SU-DHL-6 (cell line): ENCODE data around the gene ARPC4.

Source experiments
- H2AFZ ChIP-seq: fragments of 200-600 bp; sonication (generic); 2 replicates; pipeline ENCODE4 v1.6.1; 2014; ENCODE audit warnings: low read depth, mild to moderate bottlenecking, moderate library complexity, mixed read lengths, antibody characterized with exemption, low read length; ENCODE audit not compliant: severe bottlenecking
- H3F3A ChIP-seq: fragments of 200-600 bp; shearing (Covaris generic); 2 replicates; pipeline ENCODE4 v1.6.0; 2016; ENCODE audit warnings: antibody characterized with exemption, mild to moderate bottlenecking; ENCODE audit not compliant: insufficient read depth
- H3K27ac ChIP-seq: fragments of 200-600 bp; sonication (generic); 2 replicates; pipeline ENCODE4 v1.5.1; 2016; ENCODE audit warnings: low read depth, mild to moderate bottlenecking, low read length, moderate library complexity, mixed read lengths
- H3K27me3 ChIP-seq: fragments of 200-600 bp; sonication (generic), shearing (Covaris generic); 2 replicates; pipeline ENCODE4 v1.6.0; 2014; ENCODE audit warnings: mild to moderate bottlenecking, low read length
- H3K36me3 ChIP-seq: fragments of 200-600 bp; sonication (generic); 2 replicates; pipeline ENCODE4 v1.6.1; 2014; ENCODE audit warnings: mild to moderate bottlenecking, low read length, mixed read lengths
- H3K4me2 ChIP-seq: fragments of 300-600, 200-600 bp; shearing (Covaris generic), sonication (generic); 2 replicates; pipeline ENCODE4 v1.6.0; 2014; ENCODE audit warnings: low read length, low read depth, mild to moderate bottlenecking; ENCODE audit not compliant: poor library complexity, severe bottlenecking
- H3K4me3 ChIP-seq: fragments of 200-600 bp; sonication (generic); 2 replicates; pipeline ENCODE4 v1.5.1; 2014; ENCODE audit warnings: antibody characterized with exemption, low read length, mild to moderate bottlenecking, mixed read lengths; ENCODE audit not compliant: insufficient read depth, poor library complexity, severe bottlenecking
- H3K79me2 ChIP-seq: fragments of 200-600 bp; sonication (generic); 2 replicates; pipeline ENCODE4 v1.6.1; 2014; ENCODE audit warnings: mild to moderate bottlenecking, low read length, moderate library complexity; ENCODE audit not compliant: insufficient read depth
- H3K9ac ChIP-seq: fragments of 200-600 bp; sonication (generic); 2 replicates; pipeline ENCODE4 v1.7.0; 2014; ENCODE audit warnings: mild to moderate bottlenecking, low read length
- H3K9me2 ChIP-seq: fragments of 200-600 bp; sonication (generic); replicated peaks from 2 replicates; pipeline ENCODE4 v1.6.1; 2014; ENCODE audit warnings: low read length; ENCODE audit not compliant: insufficient read depth
- H3K9me3 ChIP-seq: fragments of 200-600 bp; sonication (generic); 2 replicates; pipeline ENCODE4 v1.6.1; 2014; ENCODE audit warnings: low read length, mixed read lengths; ENCODE audit not compliant: insufficient read depth
- H4K20me1 ChIP-seq: fragments of 200-600 bp; sonication (generic); 2 replicates; pipeline ENCODE4 v1.6.1; 2014; ENCODE audit warnings: low read depth, mild to moderate bottlenecking, antibody characterized with exemption, low read length, moderate library complexity, mixed read lengths
- CTCF ChIP-seq: fragments of 200-600 bp; sonication (generic); IDR thresholded peaks from one replicate; pipeline ENCODE4 v1.5.1; 2017; ENCODE audit warnings: antibody characterized with exemption, mild to moderate bottlenecking, low read length, moderate library complexity; ENCODE audit not compliant: insufficient read depth, poor library complexity, severe bottlenecking
- EZH2phosphoT487 ChIP-seq: fragments of 200-600 bp; sonication (generic), shearing (Covaris generic); conservative IDR thresholded peaks from 2 replicates; pipeline ENCODE4 v1.6.1; 2018; ENCODE audit warnings: mild to moderate bottlenecking, antibody characterized with exemption, low read length, moderate library complexity, mixed read lengths

Gene ARPC4

GRCh38 chr3:9760779-9761505 lies 31.9 kb upstream of the ARPC4 start:
- H3K4me2 ChIP-seq = no peak overlapping the region
- H3K9me3 ChIP-seq = no peaks in the 10 kb centered on the region
- H3K36me3 ChIP-seq = no peaks in the 10 kb centered on the region
- no peaks in the 10 kb centered on the region for H3K79me2 ChIP-seq
- H4K20me1 ChIP-seq = no peaks in the 10 kb centered on the region
- no peaks in the 10 kb centered on the region for H3F3A ChIP-seq
- H3K4me3 ChIP-seq = no peak overlapping the region
- TF ChIP-seq EZH2phosphoT487 (no peak), CTCF (no peak)
- H3K27ac ChIP-seq = no peak overlapping the region
- H3K9me2 ChIP-seq = no peaks in the 10 kb centered on the region
- H3K9ac ChIP-seq = no peak overlapping the region
- H2AFZ ChIP-seq = no peak overlapping the region
- no peaks in the 10 kb centered on the region for H3K27me3 ChIP-seq

DNA sequence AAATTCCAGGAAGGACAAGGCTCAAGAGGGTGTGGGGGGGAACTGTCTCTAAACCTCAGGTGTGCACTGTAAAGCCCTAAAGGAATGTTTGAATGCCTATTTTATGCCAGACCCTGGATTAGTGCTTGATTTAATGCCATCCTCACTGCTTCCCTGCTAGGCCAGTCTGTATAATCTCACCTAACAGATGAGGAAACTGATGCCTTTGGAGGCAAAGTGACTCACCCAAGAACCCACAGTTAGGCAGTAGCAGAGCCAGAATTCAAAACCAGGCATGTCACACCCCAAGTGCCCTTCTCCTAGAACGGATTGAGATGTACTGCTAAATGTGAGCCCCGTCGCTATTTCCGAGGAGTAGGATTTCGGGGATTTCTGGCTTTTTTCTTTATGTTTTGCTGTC lies 31.0 kb upstream of the ARPC4 start:
- H3K9me3 ChIP-seq = no peaks in the 10 kb centered on the region
- no peak overlapping the region for H2AFZ ChIP-seq
- H3K4me2 ChIP-seq = no peak overlapping the region
- H4K20me1 ChIP-seq = no peaks in the 10 kb centered on the region
- 0 out of 2 replicates have a peak, but pooled peaks cover 4% of the 10 kb centered on the region for H3F3A ChIP-seq
- no peaks in the 10 kb centered on the region for H3K79me2 ChIP-seq
- H3K9me2 ChIP-seq = no peaks in the 10 kb centered on the region
- H3K4me3 ChIP-seq = no peak overlapping the region
- H3K9ac ChIP-seq = no peak overlapping the region
- no peaks in the 10 kb centered on the region for H3K27me3 ChIP-seq
- no peaks in the 10 kb centered on the region for H3K36me3 ChIP-seq
- TF ChIP-seq EZH2phosphoT487 (no peak), CTCF (no peak)
- no peak overlapping the region for H3K27ac ChIP-seq

- no peaks in the 10 kb centered on the region for H3K9me2 ChIP-seq
- no peaks in the 10 kb centered on the region for H4K20me1 ChIP-seq
- no peaks in the 10 kb centered on the region for H3K36me3 ChIP-seq
- H3K4me2 ChIP-seq = no peak overlapping the region
- no peaks in the 10 kb centered on the region for H3K9me3 ChIP-seq
- H3K79me2 ChIP-seq = no peaks in the 10 kb centered on the region
- H3K4me3 ChIP-seq = no peak overlapping the region
- no peak for TF ChIP-seq CTCF
- no peak for TF ChIP-seq EZH2phosphoT487
- H3K27me3 ChIP-seq = no peaks in the 10 kb centered on the region
- no peak overlapping the region for H2AFZ ChIP-seq
- H3K27ac ChIP-seq = no peak overlapping the region
- no peak overlapping the region for H3K9ac ChIP-seq
- H3F3A ChIP-seq = 0 out of 2 replicates have a peak, but pooled peaks cover 4% of the 10 kb centered on the region
These were observed 30.0 kb upstream of the ARPC4 start for GRCh38 chr3:9762871-9763270.
